ENCODE measurements around the gene SLC38A10. TPM values are rescaled to one million over a fixed set of nuclear protein-coding genes. Genes with fewer than 3 reads are reported as not detected.
A peak's percentile ranks its signal among the peaks of the same experiment; 100 is the strongest.

Gene SLC38A10
- total and polyA plus RNA-seq, 2 of the 13 experiments (the other 11 are each of a cell fraction or from before 2014, with no cell fraction given), result 23.4 to 55.8 TPM

DNA sequence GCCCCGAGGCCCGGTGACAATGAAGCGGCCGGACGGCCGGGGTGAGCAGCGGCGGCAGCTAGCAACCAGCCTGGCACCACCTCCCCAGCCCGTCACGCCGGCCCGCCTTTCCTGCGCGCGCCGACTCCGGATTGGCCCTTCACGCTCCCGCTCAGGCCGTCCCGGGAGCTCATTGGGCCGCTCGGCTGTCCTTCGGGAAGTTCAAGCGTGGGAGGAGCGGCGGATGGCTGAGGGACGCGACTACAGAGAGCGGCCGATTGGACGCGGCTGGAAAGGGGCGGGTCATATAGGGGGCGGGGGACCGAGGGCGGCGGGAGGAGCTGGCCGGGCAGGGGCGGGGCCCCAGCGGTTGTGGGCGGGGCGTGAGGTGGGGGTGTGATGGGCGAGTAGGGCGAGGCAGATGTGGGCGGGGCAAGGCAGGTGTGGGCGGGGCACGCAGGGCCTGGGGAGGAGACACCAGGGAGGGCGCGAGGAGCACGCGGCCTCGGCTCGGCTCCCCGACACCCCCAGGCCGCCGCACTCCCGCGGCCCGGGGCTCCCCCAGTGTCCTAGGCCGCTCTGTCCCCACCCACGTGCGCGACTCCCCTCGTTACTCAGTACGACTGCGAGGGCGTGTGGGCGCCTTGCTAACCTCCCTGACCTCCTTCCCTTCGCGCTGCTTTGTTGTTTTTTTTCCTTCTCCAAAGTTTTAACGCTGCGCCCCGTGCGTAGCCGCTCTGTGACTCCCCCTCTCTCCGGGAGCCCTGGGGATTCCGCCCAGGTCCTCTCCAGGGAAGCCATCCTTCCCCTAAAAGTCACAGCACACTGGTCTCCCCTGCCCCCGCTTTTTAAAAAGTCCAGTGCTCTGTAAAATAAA is 72.0 kb downstream of the SLC38A10 start, which contains the start of gene CEP131 (continued):
- TF ChIP-seq, protein P1, sequence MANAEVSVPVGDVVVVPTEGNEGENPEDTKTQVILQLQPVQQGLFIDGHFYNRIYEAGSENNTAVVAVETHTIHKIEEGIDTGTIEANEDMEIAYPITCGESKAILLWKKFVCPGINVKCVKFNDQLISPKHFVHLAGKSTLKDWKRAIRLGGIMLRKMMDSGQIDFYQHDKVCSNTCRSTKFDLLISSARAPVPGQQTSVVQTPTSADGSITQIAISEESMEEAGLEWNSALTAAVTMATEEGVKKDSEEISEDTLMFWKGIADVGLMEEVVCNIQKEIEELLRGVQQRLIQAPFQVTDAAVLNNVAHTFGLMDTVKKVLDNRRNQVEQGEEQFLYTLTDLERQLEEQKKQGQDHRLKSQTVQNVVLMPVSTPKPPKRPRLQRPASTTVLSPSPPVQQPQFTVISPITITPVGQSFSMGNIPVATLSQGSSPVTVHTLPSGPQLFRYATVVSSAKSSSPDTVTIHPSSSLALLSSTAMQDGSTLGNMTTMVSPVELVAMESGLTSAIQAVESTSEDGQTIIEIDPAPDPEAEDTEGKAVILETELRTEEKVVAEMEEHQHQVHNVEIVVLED (CRISPR knock-in tag; IDR thresholded peaks at IDR 0.05; ENCODE audit: borderline replicate concordance), result peak; percentile 70; the same call in 1 of the 2 replicates
- TF ChIP-seq ZNF879 (CRISPR knock-in tag; IDR thresholded peaks at IDR 0.05) (no peak; the same call in 1 of the 2 replicates), ZNF263 (CRISPR knock-in tag; IDR thresholded peaks at IDR 0.05) (peak; percentile 28; the same call in 1 of the 2 replicates), NFYB (CRISPR knock-in tag; IDR thresholded peaks at IDR 0.05) (peak; percentile 96), ZNF350 (CRISPR knock-in tag; IDR thresholded peaks at IDR 0.05; ENCODE audit: borderline replicate concordance, low read depth) (peak; percentile 66; the same call in 1 of the 2 replicates), FLYWCH1 (CRISPR knock-in tag; IDR thresholded peaks at IDR 0.05) (peak; percentile 38; the same call in 1 of the 2 replicates), ZNF530 (CRISPR knock-in tag; IDR thresholded peaks at IDR 0.05; ENCODE audit: low read depth) (no peak), ATF1 (CRISPR knock-in tag; IDR thresholded peaks at IDR 0.05) (no peak), HIVEP1 (CRISPR knock-in tag; IDR thresholded peaks at IDR 0.05) (peak; percentile 80), ZNF24 (IDR thresholded peaks at IDR 0.05) (no peak), NONO (IDR thresholded peaks at IDR 0.05) (no peak), NONO (CRISPR knock-in tag; conservative IDR thresholded peaks at IDR 0.05) (peak; percentile 43; the same call in 1 of the 2 replicates), ZSCAN21 (CRISPR knock-in tag; IDR thresholded peaks at IDR 0.05; ENCODE audit: borderline replicate concordance) (peak; percentile 59; the same call in 1 of the 2 replicates), FOXJ3 (CRISPR knock-in tag; IDR thresholded peaks at IDR 0.05; ENCODE audit: borderline replicate concordance) (no peak), POGZ (CRISPR knock-in tag; IDR thresholded peaks at IDR 0.05) (no peak), SCMH1 (CRISPR knock-in tag; IDR thresholded peaks at IDR 0.05; ENCODE audit: borderline replicate concordance) (no peak), RELA (CRISPR knock-in tag; IDR thresholded peaks at IDR 0.05) (no peak), CREM (IDR thresholded peaks at IDR 0.05) (peak; percentile 62), CREM (CRISPR knock-in tag; IDR thresholded peaks at IDR 0.05) (peak; percentile 61; the same call in 1 of the 2 replicates), ZNF326 (CRISPR knock-in tag; IDR thresholded peaks at IDR 0.05; ENCODE audit: borderline replicate concordance) (no peak)
- TF ChIP-seq, protein P2, sequence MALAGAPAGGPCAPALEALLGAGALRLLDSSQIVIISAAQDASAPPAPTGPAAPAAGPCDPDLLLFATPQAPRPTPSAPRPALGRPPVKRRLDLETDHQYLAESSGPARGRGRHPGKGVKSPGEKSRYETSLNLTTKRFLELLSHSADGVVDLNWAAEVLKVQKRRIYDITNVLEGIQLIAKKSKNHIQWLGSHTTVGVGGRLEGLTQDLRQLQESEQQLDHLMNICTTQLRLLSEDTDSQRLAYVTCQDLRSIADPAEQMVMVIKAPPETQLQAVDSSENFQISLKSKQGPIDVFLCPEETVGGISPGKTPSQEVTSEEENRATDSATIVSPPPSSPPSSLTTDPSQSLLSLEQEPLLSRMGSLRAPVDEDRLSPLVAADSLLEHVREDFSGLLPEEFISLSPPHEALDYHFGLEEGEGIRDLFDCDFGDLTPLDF (CRISPR knock-in tag; IDR thresholded peaks at IDR 0.05), result peak; percentile 97
- TF ChIP-seq, protein P3, sequence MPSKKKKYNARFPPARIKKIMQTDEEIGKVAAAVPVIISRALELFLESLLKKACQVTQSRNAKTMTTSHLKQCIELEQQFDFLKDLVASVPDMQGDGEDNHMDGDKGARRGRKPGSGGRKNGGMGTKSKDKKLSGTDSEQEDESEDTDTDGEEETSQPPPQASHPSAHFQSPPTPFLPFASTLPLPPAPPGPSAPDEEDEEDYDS (CRISPR knock-in tag; IDR thresholded peaks at IDR 0.05), result peak; percentile 19; the same call in 1 of the 2 replicates

Data from HepG2 (cell line).